SU-DHL-6 (cell line): ENCODE results near the gene DOCK10.

ENCODE experiments used
- EZH2phosphoT487 ChIP-seq: fragments of 200-600 bp; sonication (generic), shearing (Covaris generic); conservative IDR thresholded peaks from 2 replicates; pipeline ENCODE4 v1.6.1; 2018; ENCODE audit warnings: mild to moderate bottlenecking, antibody characterized with exemption, low read length, moderate library complexity, mixed read lengths
- TF ChIP-seq, protein P1 (sequence below): fragments of 200-600 bp; sonication (generic); IDR thresholded peaks from one replicate; pipeline ENCODE4 v1.5.1; 2017; ENCODE audit warnings: antibody characterized with exemption, mild to moderate bottlenecking, low read length, moderate library complexity; ENCODE audit not compliant: insufficient read depth, poor library complexity, severe bottlenecking

DNA sequence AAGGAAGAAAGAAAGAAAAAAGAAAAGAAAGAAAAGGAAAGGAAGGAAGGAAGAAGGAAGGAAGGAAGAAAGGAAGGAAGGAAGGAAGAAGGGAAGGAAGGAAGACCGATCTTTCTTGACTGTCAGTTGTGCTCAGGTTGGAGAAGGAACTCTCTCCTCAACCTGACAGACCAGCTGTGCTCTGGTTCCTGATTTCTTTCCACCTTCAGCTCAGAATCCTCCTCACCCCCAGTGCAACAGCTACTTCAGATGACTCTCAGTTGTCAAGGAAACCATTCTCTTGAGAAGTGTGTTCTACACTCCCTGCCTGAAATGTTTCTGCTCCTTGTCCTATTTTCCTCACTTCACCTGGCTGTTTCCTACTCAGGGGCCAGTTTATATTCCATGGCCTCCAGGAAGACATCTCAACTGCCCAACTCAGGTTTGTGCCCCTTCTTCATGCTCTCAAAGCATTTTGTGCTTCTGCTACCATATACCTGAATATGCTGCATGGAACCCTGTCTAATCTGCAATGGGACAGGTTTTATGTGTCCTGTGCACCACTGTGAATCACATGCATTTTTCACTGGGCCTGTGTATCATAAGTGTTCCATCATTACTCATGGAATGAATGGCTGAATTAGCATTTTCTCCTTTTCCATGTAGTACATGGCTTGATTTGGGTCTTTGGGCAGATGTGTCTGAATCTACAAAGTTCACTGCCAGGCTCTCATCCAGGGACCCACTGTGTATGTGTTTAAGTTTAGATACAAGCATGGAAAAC, 32.8 kb upstream of the DOCK10 start:
- TF ChIP-seq, protein P1, sequence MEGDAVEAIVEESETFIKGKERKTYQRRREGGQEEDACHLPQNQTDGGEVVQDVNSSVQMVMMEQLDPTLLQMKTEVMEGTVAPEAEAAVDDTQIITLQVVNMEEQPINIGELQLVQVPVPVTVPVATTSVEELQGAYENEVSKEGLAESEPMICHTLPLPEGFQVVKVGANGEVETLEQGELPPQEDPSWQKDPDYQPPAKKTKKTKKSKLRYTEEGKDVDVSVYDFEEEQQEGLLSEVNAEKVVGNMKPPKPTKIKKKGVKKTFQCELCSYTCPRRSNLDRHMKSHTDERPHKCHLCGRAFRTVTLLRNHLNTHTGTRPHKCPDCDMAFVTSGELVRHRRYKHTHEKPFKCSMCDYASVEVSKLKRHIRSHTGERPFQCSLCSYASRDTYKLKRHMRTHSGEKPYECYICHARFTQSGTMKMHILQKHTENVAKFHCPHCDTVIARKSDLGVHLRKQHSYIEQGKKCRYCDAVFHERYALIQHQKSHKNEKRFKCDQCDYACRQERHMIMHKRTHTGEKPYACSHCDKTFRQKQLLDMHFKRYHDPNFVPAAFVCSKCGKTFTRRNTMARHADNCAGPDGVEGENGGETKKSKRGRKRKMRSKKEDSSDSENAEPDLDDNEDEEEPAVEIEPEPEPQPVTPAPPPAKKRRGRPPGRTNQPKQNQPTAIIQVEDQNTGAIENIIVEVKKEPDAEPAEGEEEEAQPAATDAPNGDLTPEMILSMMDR = no peak
- TF ChIP-seq EZH2phosphoT487 = no peak
